ENCODE data around the gene NRG3.
"Not testable (repeated sequence)": the region's sequence is repeated elsewhere in the genome, so short reads cannot be mapped to it uniquely, and the experiment has no call there.

Gene NRG3

GRCh38 chr10:82319562-82319961, 444.6 kb downstream of the NRG3 start:
- TF ChIP-seq CTCF (IDR thresholded peaks at IDR 0.05; ENCODE audit: low read depth, low read length), result no peak
- Histone ChIP-seq H3K36me3 (no peaks in the 10 kb centered on the region), H3K9me3 (no peaks in the 10 kb centered on the region), H3K27me3 (no peaks in the 10 kb centered on the region), H3K4me1 (no peaks in the 10 kb centered on the region), H3K4me3 (ENCODE audit: low read depth, low read length) (no peak overlapping the region)
- peak; percentile 38 for DNase-seq

GRCh38 chr10:82321724-82322123, 446.7 kb downstream of the NRG3 start:
- H3K36me3 ChIP-seq, result no peaks in the 10 kb centered on the region
- no peaks in the 10 kb centered on the region for H3K4me1 ChIP-seq
- no peak overlapping the region for H3K4me3 ChIP-seq (ENCODE audit: low read depth, low read length)
- H3K27me3 ChIP-seq, result no peaks in the 10 kb centered on the region
- TF ChIP-seq CTCF (IDR thresholded peaks at IDR 0.05; ENCODE audit: low read depth, low read length), result no peak
- no peaks in the 10 kb centered on the region for H3K9me3 ChIP-seq
- DNase-seq, result no peak

GRCh38 chr10:82331716-82332115, 456.7 kb downstream of the NRG3 start:
- no peak for DNase-seq
- Histone ChIP-seq H3K27me3 (no peaks in the 10 kb centered on the region), H3K9me3 (no peaks in the 10 kb centered on the region), H3K36me3 (no peaks in the 10 kb centered on the region), H3K4me1 (no peaks in the 10 kb centered on the region), H3K4me3 (ENCODE audit: low read depth, low read length) (no peak overlapping the region)
- no peak for TF ChIP-seq CTCF (IDR thresholded peaks at IDR 0.05; ENCODE audit: low read depth, low read length)

GRCh38 chr10:82335831-82336230, 460.8 kb downstream of the NRG3 start:
- Histone ChIP-seq H3K36me3 (no peaks in the 10 kb centered on the region), H3K4me3 (ENCODE audit: low read depth, low read length) (no peak overlapping the region), H3K9me3 (no peaks in the 10 kb centered on the region), H3K27me3 (no peaks in the 10 kb centered on the region), H3K4me1 (no peaks in the 10 kb centered on the region)
- TF ChIP-seq CTCF (IDR thresholded peaks at IDR 0.05; ENCODE audit: low read depth, low read length), result no peak
- DNase-seq, result no peak

- no peak for TF ChIP-seq CTCF (IDR thresholded peaks at IDR 0.05; ENCODE audit: low read depth, low read length)
Measured at GRCh38 chr10:82340166-82340565, 465.2 kb downstream of the NRG3 start.

GRCh38 chr10:82349590-82349989, 474.6 kb downstream of the NRG3 start:
- H3K4me1 ChIP-seq; H3K4me3 ChIP-seq (ENCODE audit: low read depth, low read length); DNase-seq; H3K36me3 ChIP-seq; H3K9me3 ChIP-seq; H3K27me3 ChIP-seq: not testable (repeated sequence)

More at GRCh38 chr10:82340166-82340565, 465.2 kb downstream of the NRG3 start:
- H3K4me3 ChIP-seq (ENCODE audit: low read depth, low read length), result no peak overlapping the region
- H3K27me3 ChIP-seq, result no peaks in the 10 kb centered on the region
- H3K36me3 ChIP-seq, result no peaks in the 10 kb centered on the region
- DNase-seq, result no peak
- H3K4me1 ChIP-seq, result no peaks in the 10 kb centered on the region
- no peaks in the 10 kb centered on the region for H3K9me3 ChIP-seq

- TF ChIP-seq CTCF (IDR thresholded peaks at IDR 0.05; ENCODE audit: low read depth, low read length), result no peak
- H3K4me1 ChIP-seq, result peaks cover 7% of the 10 kb centered on the region
- H3K4me3 ChIP-seq (ENCODE audit: low read depth, low read length), result no peak overlapping the region
- no peak for DNase-seq
- no peaks in the 10 kb centered on the region for H3K9me3 ChIP-seq
- H3K36me3 ChIP-seq, result no peaks in the 10 kb centered on the region
- no peaks in the 10 kb centered on the region for H3K27me3 ChIP-seq
Measured at GRCh38 chr10:82353381-82353780, 478.4 kb downstream of the NRG3 start.

Data from BE2C (cell line).